ENCODE data around the gene KCNG1.

KCNG1 gene

GRCh38 chr20:51028616-51029212 is 5.8 kb upstream of the KCNG1 start:
- no peak for TF ChIP-seq CTCF (IDR thresholded peaks at IDR 0.05; ENCODE audit: low read depth, low read length, missing control alignments)
- H3K4me3 ChIP-seq (ENCODE audit: low read depth, low read length): no peak overlapping the region
- DNase-seq (ENCODE audit: low read depth): no peak

GRCh38 chr20:51027035-51027795 is 4.3 kb upstream of the KCNG1 start:
- H3K4me3 ChIP-seq (ENCODE audit: low read depth, low read length): no peak overlapping the region
- DNase-seq (ENCODE audit: low read depth): no peak
- TF ChIP-seq CTCF (IDR thresholded peaks at IDR 0.05; ENCODE audit: low read depth, low read length, missing control alignments): no peak

- DNase-seq (ENCODE audit: low read depth): no peak
- no peak overlapping the region for H3K4me3 ChIP-seq (ENCODE audit: low read depth, low read length)
- no peak for TF ChIP-seq CTCF (IDR thresholded peaks at IDR 0.05; ENCODE audit: low read depth, low read length, missing control alignments)
Observed at GRCh38 chr20:51026269-51026668, 3.4 kb upstream of the KCNG1 start.

GRCh38 chr20:51024761-51025160 is 1.9 kb upstream of the KCNG1 start:
- DNase-seq (ENCODE audit: low read depth): no peak
- no peak overlapping the region for H3K4me3 ChIP-seq (ENCODE audit: low read depth, low read length)
- no peak for TF ChIP-seq CTCF (IDR thresholded peaks at IDR 0.05; ENCODE audit: low read depth, low read length, missing control alignments)

GRCh38 chr20:51023617-51024155 is 779 bp upstream of the KCNG1 start:
- H3K4me3 ChIP-seq (ENCODE audit: low read depth, low read length): no peak overlapping the region
- no peak for DNase-seq (ENCODE audit: low read depth)
- TF ChIP-seq CTCF (IDR thresholded peaks at IDR 0.05; ENCODE audit: low read depth, low read length, missing control alignments): no peak

- TF ChIP-seq CTCF (IDR thresholded peaks at IDR 0.05; ENCODE audit: low read depth, low read length, missing control alignments): no peak
- H3K4me3 ChIP-seq (ENCODE audit: low read depth, low read length): no peak overlapping the region
- DNase-seq (ENCODE audit: low read depth): no peak
Observed at GRCh38 chr20:51022227-51022802, 592 bp downstream of the KCNG1 start.
